K562 (cell line): Measurements from ENCODE around the gene SPRTN.

Experiments used
- ATF7 ChIP-seq: fragments of 450-650 bp; IDR thresholded peaks from 2 replicates; pipeline ENCODE4 v1.7.1; 2014; ENCODE audit warnings: mild to moderate bottlenecking, moderate library complexity
- CTBP1 ChIP-seq: fragments of 450-650 bp; IDR thresholded peaks from 2 replicates; pipeline ENCODE4 v1.6.1; 2016; ENCODE audit warnings: borderline replicate concordance
- MCM3 ChIP-seq: fragments of 450-650 bp; IDR thresholded peaks from 2 replicates; pipeline ENCODE4 v1.6.1; 2016
- MTF1 ChIP-seq: fragments of 250-450 bp; sonication (Bioruptor Pico); IDR thresholded peaks from 2 replicates; pipeline ENCODE4 v1.9.0; 2021; ENCODE audit warnings: moderate library complexity, mild to moderate bottlenecking, inconsistent platforms, borderline replicate concordance
- PHF8 ChIP-seq: fragments of 200-600 bp; sonication (generic); IDR thresholded peaks from 2 replicates; pipeline ENCODE4 v1.6.1; 2012; ENCODE audit warnings: mixed run types, mild to moderate bottlenecking, inconsistent platforms, low read length, moderate library complexity, borderline replicate concordance
- RFX5 ChIP-seq: IDR thresholded peaks from 2 replicates; pipeline ENCODE4 v1.6.1; 2011; ENCODE audit warnings: low read depth, mild to moderate bottlenecking, improper control_type of control experiment, low read length
- SIN3A ChIP-seq, 2 experiments: fragments of 150-350 bp in 1 of 2; IDR thresholded peaks; 2 replicates each; pipeline ENCODE4 v1.6.1; 2011 to 2016; ENCODE audit warnings: borderline replicate concordance in 2 of 2, low read depth in 2 of 2, low read length in 2 of 2, mild to moderate bottlenecking in 2 of 2, moderate library complexity in 2 of 2; ENCODE audit not compliant: control insufficient read depth in 1 of 2
- SIN3B ChIP-seq: fragments of 450-650 bp; IDR thresholded peaks from 2 replicates; pipeline ENCODE4 v1.6.1; 2017; ENCODE audit warnings: low read depth, mild to moderate bottlenecking, moderate library complexity
- TF ChIP-seq, protein P1 (sequence below): sonication (generic); formaldehyde crosslinking; IDR thresholded peaks from 2 replicates; pipeline ENCODE4 v1.8.0; 2022; ENCODE audit warnings: mild to moderate bottlenecking, low read depth, missing genetic modification reagents
- TF ChIP-seq, protein P2 (sequence below): sonication (generic); formaldehyde crosslinking; IDR thresholded peaks from 2 replicates; pipeline ENCODE4 v1.5.0; 2020; ENCODE audit warnings: missing genetic modification reagents
- TF ChIP-seq, protein P3 (sequence below), 3 experiments: IDR thresholded peaks in 2 of 3; conservative IDR thresholded peaks in 1 of 3; 2 replicates each; pipeline ENCODE4 v1.5.1; 2011 to 2012; ENCODE audit warnings: low read length in 3 of 3, mild to moderate bottlenecking in 3 of 3, control low read depth in 2 of 3, improper control_type of control experiment in 1 of 3, inconsistent platforms in 1 of 3, low read depth in 1 of 3, mixed read lengths in 1 of 3, moderate library complexity in 1 of 3; ENCODE audit not compliant: insufficient read depth in 2 of 3
- TF ChIP-seq, protein P4 (sequence below): sonication (generic); formaldehyde crosslinking; IDR thresholded peaks from 2 replicates; pipeline ENCODE4 v1.9.0; 2022; ENCODE audit warnings: mild to moderate bottlenecking, missing genetic modification reagents

DNA sequence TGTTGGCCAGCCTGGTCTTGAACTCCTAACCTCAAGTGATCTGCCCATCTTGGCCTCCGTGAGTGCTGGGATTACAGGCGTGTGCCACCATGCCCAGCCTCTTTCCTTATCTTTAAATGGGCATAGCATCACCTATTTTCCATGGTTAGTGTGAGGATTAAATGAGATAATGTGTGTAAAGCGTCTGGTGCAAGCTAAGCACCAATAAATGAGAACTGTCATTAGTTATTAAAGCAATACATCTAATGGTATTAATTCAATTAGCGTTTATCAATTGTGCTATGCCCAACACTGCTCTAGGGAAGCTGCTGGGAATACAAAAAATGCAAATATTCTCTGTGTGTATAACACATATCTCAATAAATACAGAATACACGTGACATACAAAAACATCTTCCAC lies 10.5 kb upstream of the SPRTN start:
- TF ChIP-seq, protein P1, sequence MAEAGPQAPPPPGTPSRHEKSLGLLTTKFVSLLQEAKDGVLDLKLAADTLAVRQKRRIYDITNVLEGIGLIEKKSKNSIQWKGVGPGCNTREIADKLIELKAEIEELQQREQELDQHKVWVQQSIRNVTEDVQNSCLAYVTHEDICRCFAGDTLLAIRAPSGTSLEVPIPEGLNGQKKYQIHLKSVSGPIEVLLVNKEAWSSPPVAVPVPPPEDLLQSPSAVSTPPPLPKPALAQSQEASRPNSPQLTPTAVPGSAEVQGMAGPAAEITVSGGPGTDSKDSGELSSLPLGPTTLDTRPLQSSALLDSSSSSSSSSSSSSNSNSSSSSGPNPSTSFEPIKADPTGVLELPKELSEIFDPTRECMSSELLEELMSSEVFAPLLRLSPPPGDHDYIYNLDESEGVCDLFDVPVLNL (CRISPR knock-in tag): no peak
- no peak for TF ChIP-seq RFX5
- TF ChIP-seq, protein P2, sequence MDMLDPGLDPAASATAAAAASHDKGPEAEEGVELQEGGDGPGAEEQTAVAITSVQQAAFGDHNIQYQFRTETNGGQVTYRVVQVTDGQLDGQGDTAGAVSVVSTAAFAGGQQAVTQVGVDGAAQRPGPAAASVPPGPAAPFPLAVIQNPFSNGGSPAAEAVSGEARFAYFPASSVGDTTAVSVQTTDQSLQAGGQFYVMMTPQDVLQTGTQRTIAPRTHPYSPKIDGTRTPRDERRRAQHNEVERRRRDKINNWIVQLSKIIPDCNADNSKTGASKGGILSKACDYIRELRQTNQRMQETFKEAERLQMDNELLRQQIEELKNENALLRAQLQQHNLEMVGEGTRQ (CRISPR knock-in tag): no peak
- no peak for TF ChIP-seq PHF8
- TF ChIP-seq SIN3A (IDR thresholded peaks at IDR 0.05; ENCODE audit: borderline replicate concordance in 2 of 2, control insufficient read depth in 1 of 2, low read depth in 2 of 2, low read length in 2 of 2): no peak
- no peak for TF ChIP-seq MCM3
- TF ChIP-seq, protein P3, sequence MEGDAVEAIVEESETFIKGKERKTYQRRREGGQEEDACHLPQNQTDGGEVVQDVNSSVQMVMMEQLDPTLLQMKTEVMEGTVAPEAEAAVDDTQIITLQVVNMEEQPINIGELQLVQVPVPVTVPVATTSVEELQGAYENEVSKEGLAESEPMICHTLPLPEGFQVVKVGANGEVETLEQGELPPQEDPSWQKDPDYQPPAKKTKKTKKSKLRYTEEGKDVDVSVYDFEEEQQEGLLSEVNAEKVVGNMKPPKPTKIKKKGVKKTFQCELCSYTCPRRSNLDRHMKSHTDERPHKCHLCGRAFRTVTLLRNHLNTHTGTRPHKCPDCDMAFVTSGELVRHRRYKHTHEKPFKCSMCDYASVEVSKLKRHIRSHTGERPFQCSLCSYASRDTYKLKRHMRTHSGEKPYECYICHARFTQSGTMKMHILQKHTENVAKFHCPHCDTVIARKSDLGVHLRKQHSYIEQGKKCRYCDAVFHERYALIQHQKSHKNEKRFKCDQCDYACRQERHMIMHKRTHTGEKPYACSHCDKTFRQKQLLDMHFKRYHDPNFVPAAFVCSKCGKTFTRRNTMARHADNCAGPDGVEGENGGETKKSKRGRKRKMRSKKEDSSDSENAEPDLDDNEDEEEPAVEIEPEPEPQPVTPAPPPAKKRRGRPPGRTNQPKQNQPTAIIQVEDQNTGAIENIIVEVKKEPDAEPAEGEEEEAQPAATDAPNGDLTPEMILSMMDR (IDR thresholded peaks at IDR 0.05 in 2 of 3, conservative IDR thresholded peaks at IDR 0.05 in 1 of 3; ENCODE audit: insufficient read depth in 2 of 3, low read depth in 1 of 3, low read length in 3 of 3): no peak
- no peak for TF ChIP-seq SIN3B
- TF ChIP-seq, protein P4, sequence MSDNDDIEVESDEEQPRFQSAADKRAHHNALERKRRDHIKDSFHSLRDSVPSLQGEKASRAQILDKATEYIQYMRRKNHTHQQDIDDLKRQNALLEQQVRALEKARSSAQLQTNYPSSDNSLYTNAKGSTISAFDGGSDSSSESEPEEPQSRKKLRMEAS (CRISPR knock-in tag): no peak
- no peak for TF ChIP-seq ATF7
- TF ChIP-seq CTBP1: no peak
- TF ChIP-seq MTF1 (CRISPR knock-in tag): no peak
